NT2/D1 (cell line): Measurements from ENCODE around the gene PTGIR.

ENCODE experiments used
- SUZ12 ChIP-seq: IDR thresholded peaks from 2 replicates; pipeline ENCODE4 v1.6.1; 2011; ENCODE audit not compliant: insufficient read length, insufficient read depth; ENCODE audit errors: extremely low read depth
- YY1 ChIP-seq: IDR thresholded peaks from 2 replicates; pipeline ENCODE4 v1.6.1; 2011; ENCODE audit not compliant: insufficient read length, insufficient read depth

GRCh38 chr19:46598372-46598917 is 26.4 kb downstream of the PTGIR start:
- no peak for TF ChIP-seq SUZ12
- TF ChIP-seq YY1: no peak
